Retinal pigment epithelial cell (primary cell): Measurements from ENCODE around the gene OR6C1.
"Not testable (repeated sequence)": the region's sequence is repeated elsewhere in the genome, so short reads cannot be mapped to it uniquely, and the experiment has no call there.

Experiments
- DNase-seq: peaks from one replicate; pipeline ENCODE4 v3.0.0-alpha.2; 2010; ENCODE audit warnings: low read depth
- H3K4me3 ChIP-seq: 2 replicates; pipeline ENCODE4 v1.5.1; 2011; ENCODE audit warnings: mild to moderate bottlenecking, low read length, control low read depth, moderate library complexity
- TF ChIP-seq, protein P1 (sequence below): conservative IDR thresholded peaks from 2 replicates; pipeline ENCODE4 v1.5.1; 2011; ENCODE audit warnings: low read depth, low read length, control low read depth, inconsistent platforms

The OR6C1 gene

DNA sequence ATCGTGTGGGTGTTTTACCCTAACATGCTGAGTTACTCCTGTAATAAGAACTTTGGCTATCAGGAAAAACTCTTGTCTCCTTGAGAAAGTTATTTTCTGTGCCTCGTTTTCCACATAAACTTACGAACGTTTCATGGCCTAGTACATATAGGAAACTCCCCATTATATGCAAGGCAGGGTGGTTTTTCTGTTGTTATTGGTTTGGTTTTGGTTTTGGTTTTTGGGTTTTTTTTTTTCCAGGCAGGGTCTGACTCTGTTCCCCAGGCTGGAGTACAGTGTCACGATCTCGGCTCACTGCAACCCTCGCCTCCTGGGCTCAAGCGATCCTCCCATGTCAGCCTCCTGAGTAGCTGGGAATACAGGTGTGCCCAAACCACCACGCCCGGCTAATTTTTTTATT lies 21.9 kb downstream of the OR6C1 start:
- H3K4me3 ChIP-seq = no peak overlapping the region
- DNase-seq = no peak
- TF ChIP-seq, protein P1, sequence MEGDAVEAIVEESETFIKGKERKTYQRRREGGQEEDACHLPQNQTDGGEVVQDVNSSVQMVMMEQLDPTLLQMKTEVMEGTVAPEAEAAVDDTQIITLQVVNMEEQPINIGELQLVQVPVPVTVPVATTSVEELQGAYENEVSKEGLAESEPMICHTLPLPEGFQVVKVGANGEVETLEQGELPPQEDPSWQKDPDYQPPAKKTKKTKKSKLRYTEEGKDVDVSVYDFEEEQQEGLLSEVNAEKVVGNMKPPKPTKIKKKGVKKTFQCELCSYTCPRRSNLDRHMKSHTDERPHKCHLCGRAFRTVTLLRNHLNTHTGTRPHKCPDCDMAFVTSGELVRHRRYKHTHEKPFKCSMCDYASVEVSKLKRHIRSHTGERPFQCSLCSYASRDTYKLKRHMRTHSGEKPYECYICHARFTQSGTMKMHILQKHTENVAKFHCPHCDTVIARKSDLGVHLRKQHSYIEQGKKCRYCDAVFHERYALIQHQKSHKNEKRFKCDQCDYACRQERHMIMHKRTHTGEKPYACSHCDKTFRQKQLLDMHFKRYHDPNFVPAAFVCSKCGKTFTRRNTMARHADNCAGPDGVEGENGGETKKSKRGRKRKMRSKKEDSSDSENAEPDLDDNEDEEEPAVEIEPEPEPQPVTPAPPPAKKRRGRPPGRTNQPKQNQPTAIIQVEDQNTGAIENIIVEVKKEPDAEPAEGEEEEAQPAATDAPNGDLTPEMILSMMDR = no peak

DNA sequence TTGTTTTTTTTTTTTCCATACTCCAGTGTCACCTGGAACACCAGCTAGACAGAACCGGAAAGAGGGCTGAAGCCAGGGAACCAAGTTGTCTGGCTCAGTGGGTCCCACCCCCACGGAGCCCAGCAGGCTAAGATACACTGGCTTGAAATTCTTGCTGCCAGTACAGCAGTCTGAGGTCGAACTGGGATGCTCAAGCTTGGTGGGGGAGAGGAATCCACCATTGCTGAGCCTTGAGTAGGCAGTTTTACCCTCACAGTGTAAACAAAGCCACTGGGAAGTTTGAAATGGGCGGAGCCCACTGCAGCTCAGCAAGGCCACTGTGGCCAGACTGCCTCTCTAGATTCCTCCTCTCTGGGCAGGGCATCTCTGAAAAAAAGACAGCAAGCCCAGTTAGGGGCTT lies 41.2 kb downstream of the OR6C1 start:
- DNase-seq, H3K4me3 ChIP-seq: not testable (repeated sequence)

DNA sequence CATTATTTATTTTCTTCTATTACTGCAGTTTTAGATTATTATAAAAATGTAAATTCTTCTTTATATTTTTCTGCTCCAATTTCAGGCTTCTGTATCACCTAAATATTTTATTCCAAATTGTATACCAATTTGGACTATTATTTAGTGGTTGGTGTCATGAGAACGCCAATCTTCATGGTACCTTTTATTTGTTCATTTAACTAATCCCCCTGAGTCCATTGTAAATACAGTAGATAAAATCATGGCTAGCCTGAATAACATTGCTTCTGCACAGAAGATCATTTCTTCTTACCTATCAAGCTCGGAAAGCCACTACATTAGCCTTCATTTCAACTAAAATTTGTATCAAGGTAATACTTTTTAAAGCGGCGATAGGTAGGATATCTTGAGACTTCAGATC lies 48.5 kb downstream of the OR6C1 start, which contains the start of gene OR6C75:
Gene OR6C75 (plus strand): TSS at position 301 of the 400 bp plus-strand sequence. CDS start 2,136 bp downstream, outside the sequence.
- H3K4me3 ChIP-seq = no peak within 1 kb of the TSS
- DNase-seq = no peak
- TF ChIP-seq, protein P1 = no peak

DNA sequence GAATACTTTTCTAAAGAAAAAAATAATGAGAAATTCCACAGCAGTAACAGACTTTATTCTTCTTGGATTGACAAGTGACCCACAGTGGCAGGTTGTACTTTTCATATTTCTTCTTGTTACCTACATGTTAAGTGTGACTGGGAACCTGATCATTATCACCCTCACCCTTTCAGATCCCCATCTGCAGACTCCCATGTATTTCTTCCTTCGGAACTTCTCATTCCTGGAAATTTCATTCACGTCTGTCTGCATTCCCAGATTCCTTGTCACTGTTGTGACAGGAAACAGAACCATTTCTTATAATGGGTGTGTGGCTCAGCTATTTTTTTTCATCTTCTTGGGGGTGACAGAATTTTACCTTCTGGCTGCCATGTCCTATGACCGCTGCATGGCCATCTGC lies 50.9 kb downstream of the OR6C1 start:
- no peak overlapping the region for H3K4me3 ChIP-seq
- TF ChIP-seq, protein P1 = no peak

More for the DNA sequence above, 50.9 kb downstream of the OR6C1 start:
- no peak for DNase-seq
